Adrenal gland (tissue), 12 donors: ENCODE data around the gene SLITRK5. TPM values are rescaled to one million over a fixed set of nuclear protein-coding genes. Genes with fewer than 3 reads are reported as not detected.
A peak's percentile ranks its signal among the peaks of the same experiment; 100 is the strongest.

Experiments
- DNase-seq, 7 donors: peaks; one replicate each; pipeline ENCODE4 v3.0.0-alpha.2; 2019 to 2020
- H3K27ac ChIP-seq, 5 donors: fragments of 200-600 bp; sonication (generic) in 4 of 5; 1 replicate in 3 of 5; 2 replicates in 2 of 5; pipeline versions ENCODE4 v1.5.1 to v1.8.0; 2016 to 2020; ENCODE audit warnings: mild to moderate bottlenecking in 1 of 5
- H3K27me3 ChIP-seq: fragments of 200-600 bp; 2 replicates; pipeline ENCODE4 v1.8.0; 2021
- H3K36me3 ChIP-seq, 2 donors: fragments of 200-600 bp; replicated peaks in 1 of 2; 1 replicate in 1 of 2; 2 replicates in 1 of 2; pipeline versions ENCODE4 v1.5.1 to v1.8.0; 2018 to 2022
- H3K4me1 ChIP-seq, 2 donors: fragments of 200-600 bp; replicated peaks in 1 of 2; 1 replicate in 1 of 2; 2 replicates in 1 of 2; pipeline versions ENCODE4 v1.5.1 to v1.8.0; 2018 to 2021
- H3K4me3 ChIP-seq, 4 donors: fragments of 200-600 bp; sonication (generic) in 3 of 4; one replicate each; pipeline ENCODE4 v1.5.1; 2016 to 2018
- H3K9me3 ChIP-seq, 3 donors: fragments of 200-600 bp; sonication (generic) in 1 of 3; replicated peaks in 1 of 3; 1 replicate in 2 of 3; 2 replicates in 1 of 3; pipeline versions ENCODE4 v1.5.1 to v1.8.0; 2016 to 2021
- POLR2A ChIP-seq, 2 donors: fragments of 450-650 bp; IDR thresholded peaks; one replicate each; pipeline ENCODE4 v1.6.1; 2017; ENCODE audit warnings: antibody characterized with exemption in 2 of 2, mild to moderate bottlenecking in 2 of 2, moderate library complexity in 1 of 2
- WGBS, 4 donors: extraction: QIAGEN DNeasy Blood & Tissue Kit in 2 of 4; methylation state at CpG; one replicate each; pipeline versions ENCODE4 v1.1.5 to v1.1.7; 2013 to 2017; 5-methylcytosine and 5-hydroxymethylcytosine counted together
- intact Hi-C, 2 donors: fragments of 100-400 bp; cut with DNase I; formaldehyde crosslinking; loops; one replicate each; pipeline versions ENCODE4 v1.14.1 to v1.15.0; 2022 to 2023
- polyA plus RNA-seq, 3 donors: library from polyadenylated mRNA; stranded (reverse); fragments of 200-250 nt in 2 of 3; fragments of 350-450 nt in 1 of 3; fragmentation: Illumina TruSeq in 1 of 3; extraction: RNeasy Lipid Tissue Mini Kit (QIAGEN cat#74804) in 1 of 3; gene quantifications; one replicate each; pipeline ENCODE4 v1.2.3, GENCODE V29; 2013 to 2014
- total RNA-seq, 9 donors: library from RNA; depleted of rRNA in 4 of 9; stranded (reverse); fragments of >200 nt in 4 of 9; fragments of 120-200 nt in 1 of 9; fragmentation: NEBNext Ultra II Directional in 1 of 9; extraction: Animal tissue kit (Norgen Biotek cat#: 25700) in 1 of 9; gene quantifications; one replicate each; pipeline versions ENCODE4 v1.1.0 to v1.2.4, GENCODE V29; 2013 to 2023
- TF ChIP-seq, protein P1 (sequence below), 6 experiments: fragments of 450-650 bp in 4 of 6; fragments of 200-600 bp in 2 of 6; sonication (generic) in 1 of 6; IDR thresholded peaks; 1 replicate in 5 of 6; 2 replicates in 1 of 6; pipeline versions ENCODE4 v1.5.1 to v1.8.0; 2016 to 2021; ENCODE audit warnings: antibody characterized with exemption in 6 of 6, mild to moderate bottlenecking in 2 of 6, moderate library complexity in 1 of 6
- donor health status: healthy with polysubstance abuse.
- donor health status: Bipolar disorder and iron deficiency.
- donor health status: DM: yes; HTN: yes; CAD: no.
- donor health status: DM: no; HTN: no; CAD: no.
- donor health status: DM: no; HTN: no; CAD: no.
- donor health status: DM: yes; HTN: yes; CAD: no.

Gene SLITRK5
- total and polyA plus RNA-seq, 12 donors = under 0.01 to 0.22 (median 0.08) TPM; not detected in 1

DNA sequence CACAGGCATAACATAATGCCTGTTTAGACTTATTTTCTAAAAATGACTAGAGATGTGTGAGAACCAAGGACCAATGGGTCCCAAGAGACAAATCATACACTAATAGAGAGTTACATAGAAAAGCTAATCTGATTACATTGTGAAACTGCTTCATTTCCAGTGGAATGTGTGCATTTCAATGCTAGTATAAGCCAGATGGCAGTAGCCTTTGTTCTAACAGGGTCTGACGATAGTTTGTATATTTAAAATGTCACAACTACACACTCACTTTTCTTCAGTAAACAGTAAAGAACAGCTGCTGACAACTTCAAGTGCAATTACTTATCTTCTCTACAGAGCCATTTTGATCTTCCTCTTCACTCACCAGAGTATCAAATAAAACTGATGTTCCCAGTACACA lies 4.3 kb upstream of the SLITRK5 start:
- intact Hi-C loops = no loop called here
- Histone ChIP-seq H3K4me1 (peaks cover 10 to 13% of the 10 kb centered on the region in 2 donors), H3K27ac (no peak overlapping the region), H3K27me3 (peaks cover 14% of the 10 kb centered on the region), H3K4me3 (no peak overlapping the region), H3K9me3 (no peaks in the 10 kb centered on the region), H3K36me3 (no peaks in the 10 kb centered on the region)
- TF ChIP-seq, protein P1, sequence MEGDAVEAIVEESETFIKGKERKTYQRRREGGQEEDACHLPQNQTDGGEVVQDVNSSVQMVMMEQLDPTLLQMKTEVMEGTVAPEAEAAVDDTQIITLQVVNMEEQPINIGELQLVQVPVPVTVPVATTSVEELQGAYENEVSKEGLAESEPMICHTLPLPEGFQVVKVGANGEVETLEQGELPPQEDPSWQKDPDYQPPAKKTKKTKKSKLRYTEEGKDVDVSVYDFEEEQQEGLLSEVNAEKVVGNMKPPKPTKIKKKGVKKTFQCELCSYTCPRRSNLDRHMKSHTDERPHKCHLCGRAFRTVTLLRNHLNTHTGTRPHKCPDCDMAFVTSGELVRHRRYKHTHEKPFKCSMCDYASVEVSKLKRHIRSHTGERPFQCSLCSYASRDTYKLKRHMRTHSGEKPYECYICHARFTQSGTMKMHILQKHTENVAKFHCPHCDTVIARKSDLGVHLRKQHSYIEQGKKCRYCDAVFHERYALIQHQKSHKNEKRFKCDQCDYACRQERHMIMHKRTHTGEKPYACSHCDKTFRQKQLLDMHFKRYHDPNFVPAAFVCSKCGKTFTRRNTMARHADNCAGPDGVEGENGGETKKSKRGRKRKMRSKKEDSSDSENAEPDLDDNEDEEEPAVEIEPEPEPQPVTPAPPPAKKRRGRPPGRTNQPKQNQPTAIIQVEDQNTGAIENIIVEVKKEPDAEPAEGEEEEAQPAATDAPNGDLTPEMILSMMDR (IDR thresholded peaks at IDR 0.05) = no peak
- TF ChIP-seq POLR2A (IDR thresholded peaks at IDR 0.05) = no peak
- WGBS, 4 donors = 53 to 81% (median 60%) methylated on average over 1 of the region's 1 CpG
- DNase-seq = no peak

DNA sequence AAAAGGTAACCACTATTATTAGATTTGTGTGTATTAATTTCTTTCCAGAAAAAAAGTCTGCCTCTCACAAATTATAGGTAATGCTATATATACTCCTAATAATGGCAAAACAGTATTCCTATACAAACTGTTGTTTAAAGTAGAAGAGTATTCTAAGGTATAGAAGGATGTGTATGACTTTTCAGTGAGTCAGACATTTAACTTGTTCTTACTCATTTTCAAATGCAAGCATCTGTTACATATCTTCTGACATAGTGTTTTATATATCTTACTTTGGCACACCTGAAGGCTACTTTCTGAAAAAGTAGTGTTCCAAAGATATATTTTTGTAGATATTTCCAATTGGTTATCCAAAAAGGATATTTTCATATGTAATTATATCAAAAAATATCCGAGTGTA lies 3.5 kb upstream of the SLITRK5 start:
- DNase-seq = no peak
- Histone ChIP-seq H3K27ac (no peak overlapping the region), H3K27me3 (peaks cover 21% of the 10 kb centered on the region), H3K9me3 (no peaks in the 10 kb centered on the region), H3K4me3 (no peak overlapping the region), H3K4me1 (peaks cover 18 to 20% of the 10 kb centered on the region in 2 donors), H3K36me3 (no peaks in the 10 kb centered on the region)
- TF ChIP-seq POLR2A (IDR thresholded peaks at IDR 0.05) = no peak
- TF ChIP-seq, protein P1 (IDR thresholded peaks at IDR 0.05) = no peak
- WGBS, 4 donors = 47 to 68% (median 56%) methylated on average over 1 of the region's 1 CpG
- intact Hi-C loops = no loop called here

- H3K4me3 ChIP-seq = no peak overlapping the region
- DNase-seq = no peak
- no peaks in the 10 kb centered on the region for H3K9me3 ChIP-seq
- H3K36me3 ChIP-seq = no peaks in the 10 kb centered on the region
- H3K4me1 ChIP-seq = peaks cover 18 to 20% of the 10 kb centered on the region in 2 donors
- 32 to 35% (median 33%) methylated on average over 3 of the region's 3 CpGs for WGBS, 4 donors
- no peak overlapping the region for H3K27ac ChIP-seq
- intact Hi-C loops = no loop called here
- TF ChIP-seq POLR2A (IDR thresholded peaks at IDR 0.05) = no peak
- TF ChIP-seq, protein P1 (IDR thresholded peaks at IDR 0.05) = peak in 3 of 6 experiments; percentile 26 to 51 (median 26)
- peaks cover 33% of the 10 kb centered on the region for H3K27me3 ChIP-seq
These were observed 1.7 kb upstream of the SLITRK5 start for GRCh38 chr13:87669379-87669978.

GRCh38 chr13:87671753-87672605 lies 808 bp downstream of the SLITRK5 start:
- TF ChIP-seq POLR2A (IDR thresholded peaks at IDR 0.05) = no peak
- 0 to 4% (median 1%) methylated on average over 4 to 89 of the region's 89 CpGs for WGBS, 4 donors
- Histone ChIP-seq H3K27me3 (peaks cover 57% of the 10 kb centered on the region), H3K4me1 (peaks cover 18 to 20% of the 10 kb centered on the region in 2 donors), H3K4me3 (peak overlapping the region in 2 of 4 donors; percentile 22 to 58), H3K27ac (no peak overlapping the region), H3K9me3 (no peaks in the 10 kb centered on the region), H3K36me3 (no peaks in the 10 kb centered on the region)
- DNase-seq = peak in 1 of 7 donors; percentile 42
- intact Hi-C loops = no loop called here
